ENCODE results near the gene PLPPR4.
"Not testable (repeated sequence)": the region's sequence is repeated elsewhere in the genome, so short reads cannot be mapped to it uniquely, and the experiment has no call there.

Gene PLPPR4

GRCh38 chr1:99264201-99265021 lies at the start of gene PLPPR4:
Gene PLPPR4 (plus strand): TSS chr1:99264492. CDS start chr1:99264594, 102 bp downstream.
- DNase-seq (ENCODE audit: low spot score): no peak

GRCh38 chr1:99216956-99217355 lies 47.3 kb upstream of the PLPPR4 start:
- no peak for DNase-seq (ENCODE audit: low spot score)

GRCh38 chr1:99217599-99217998 lies 46.7 kb upstream of the PLPPR4 start:
- DNase-seq (ENCODE audit: low spot score): no peak

GRCh38 chr1:99218572-99218971 lies 45.7 kb upstream of the PLPPR4 start:
- no peak for DNase-seq (ENCODE audit: low spot score)

- DNase-seq (ENCODE audit: low spot score): no peak
Observed at GRCh38 chr1:99218999-99219398, 45.3 kb upstream of the PLPPR4 start.

- DNase-seq (ENCODE audit: low spot score): no peak
Observed at GRCh38 chr1:99227056-99227897, 37.0 kb upstream of the PLPPR4 start.

GRCh38 chr1:99228153-99228552 lies 36.1 kb upstream of the PLPPR4 start:
- no peak for DNase-seq (ENCODE audit: low spot score)

GRCh38 chr1:99229122-99229521 lies 35.2 kb upstream of the PLPPR4 start:
- no peak for DNase-seq (ENCODE audit: low spot score)

- no peak for DNase-seq (ENCODE audit: low spot score)
Observed at GRCh38 chr1:99230695-99231094, 33.6 kb upstream of the PLPPR4 start.

GRCh38 chr1:99232172-99232571 lies 32.1 kb upstream of the PLPPR4 start:
- DNase-seq (ENCODE audit: low spot score): no peak

GRCh38 chr1:99233446-99233845 lies 30.8 kb upstream of the PLPPR4 start:
- no peak for DNase-seq (ENCODE audit: low spot score)

- no peak for DNase-seq (ENCODE audit: low spot score)
Observed at GRCh38 chr1:99236756-99237155, 27.5 kb upstream of the PLPPR4 start.

GRCh38 chr1:99239690-99240089 lies 24.6 kb upstream of the PLPPR4 start:
- DNase-seq (ENCODE audit: low spot score): no peak

GRCh38 chr1:99240621-99241020 lies 23.7 kb upstream of the PLPPR4 start:
- DNase-seq (ENCODE audit: low spot score): no peak

- no peak for DNase-seq (ENCODE audit: low spot score)
Observed at GRCh38 chr1:99246152-99246551, 18.1 kb upstream of the PLPPR4 start.

GRCh38 chr1:99247199-99247598 lies 17.1 kb upstream of the PLPPR4 start:
- DNase-seq (ENCODE audit: low spot score): no peak

- DNase-seq (ENCODE audit: low spot score): no peak
Observed at GRCh38 chr1:99250728-99251127, 13.6 kb upstream of the PLPPR4 start.

GRCh38 chr1:99251308-99251707 lies 13.0 kb upstream of the PLPPR4 start:
- no peak for DNase-seq (ENCODE audit: low spot score)

GRCh38 chr1:99252630-99253029 lies 11.7 kb upstream of the PLPPR4 start:
- no peak for DNase-seq (ENCODE audit: low spot score)

GRCh38 chr1:99260402-99260801 lies 3.9 kb upstream of the PLPPR4 start:
- DNase-seq (ENCODE audit: low spot score): not testable (repeated sequence)

- no peak for DNase-seq (ENCODE audit: low spot score)
Observed at GRCh38 chr1:99265124-99265523, 832 bp downstream of the PLPPR4 start.

GRCh38 chr1:99266726-99267125 lies 2.4 kb downstream of the PLPPR4 start:
- no peak for DNase-seq (ENCODE audit: low spot score)

GRCh38 chr1:99268021-99268420 lies 3.7 kb downstream of the PLPPR4 start:
- DNase-seq (ENCODE audit: low spot score): no peak

All from germinal center (tissue), 1 donor.